HCT116 (cell line): ENCODE data around the gene NR1H3. TPM values are rescaled to one million over a fixed set of nuclear protein-coding genes. Genes with fewer than 3 reads are reported as not detected.

Experiments used
- ATAC-seq: fragments of 200-7000 bp; cut with Tn5 transposase; 2 replicates; pipeline ENCODE4 v1.9.1; 2020; ENCODE audit warnings: mild to moderate bottlenecking, moderate library complexity
- BruUV-seq: library from RNA; stranded (reverse); fragments of 400-500 nt; replicated peaks from 2 replicates; lab custom pipeline; 2021; lab: Mats Ljungman, UMichigan
- CTCF ChIA-PET: fragments of 300-600 bp; sonication (Branson Sonifier 250); formaldehyde crosslinking; loops from one replicate; lab custom pipeline; 2021; ENCODE audit warnings: antibody characterized with exemption; lab: Charles Lee
- POLR2A ChIA-PET: fragments of 300-600, 350-600 bp; sonication (Branson Sonifier 250); formaldehyde crosslinking; loops from one replicate; lab custom pipeline; 2021; ENCODE audit warnings: antibody characterized with exemption; lab: Charles Lee
- RAD21 ChIA-PET, 2 experiments: fragments of 300-600 bp; sonication (Branson Sonifier 250); formaldehyde crosslinking; loops; one replicate each; lab custom pipeline; 2023; ENCODE audit warnings: low total read pairs in 2 of 2; ENCODE audit not compliant: uncharacterized antibody in 2 of 2, unreplicated experiment in 2 of 2, low non-redundant PET in 1 of 2; lab: Charles Lee
- DNase-seq: peaks from one replicate; pipeline ENCODE4 v3.0.0-alpha.2; 2010; ENCODE audit warnings: low read depth, low spot score
- H2AFZ ChIP-seq: fragments of 200-600 bp; shearing (Covaris generic), sonication (generic); 2 replicates; pipeline ENCODE4 v1.6.1; 2017; ENCODE audit warnings: low read depth, mixed run types, mixed read lengths, antibody characterized with exemption, low read length; ENCODE audit not compliant: poor library complexity, severe bottlenecking
- H3K27ac ChIP-seq: 2 replicates; pipeline ENCODE4 v1.5.1; 2012; ENCODE audit warnings: low read depth, low read length
- H3K27me3 ChIP-seq: fragments of 200-600 bp; sonication (generic); 2 replicates; pipeline ENCODE4 v1.6.1; 2016; ENCODE audit warnings: mixed run types, low read length, mixed read lengths; ENCODE audit not compliant: insufficient read depth
- H3K36me3 ChIP-seq, 2 experiments: fragments of 200-500 bp in 1 of 2; fragments of 200-600 bp in 1 of 2; sonication (Bioruptor generic) in 1 of 2; sonication (generic) in 1 of 2; 2 replicates each; pipeline versions ENCODE4 v1.5.1 to v1.6.1; 2014 to 2016; ENCODE audit warnings: low read length in 2 of 2, inconsistent platforms in 1 of 2, mixed read lengths in 1 of 2, mixed run types in 1 of 2; ENCODE audit not compliant: insufficient read depth in 2 of 2, control insufficient read depth in 1 of 2
- H3K4me1 ChIP-seq, 2 experiments: fragments of 200-600 bp in 1 of 2; sonication (generic) in 1 of 2; 2 replicates each; pipeline versions ENCODE4 v1.5.1 to v1.6.1; 2012 to 2017; ENCODE audit warnings: low read length in 2 of 2, inconsistent platforms in 1 of 2, mild to moderate bottlenecking in 1 of 2, mixed read lengths in 1 of 2, mixed run types in 1 of 2, moderate library complexity in 1 of 2; ENCODE audit not compliant: insufficient read depth in 2 of 2, control insufficient read depth in 1 of 2
- H3K4me2 ChIP-seq: fragments of 200-600 bp; sonication (generic); 2 replicates; pipeline ENCODE4 v1.6.1; 2017; ENCODE audit warnings: mixed run types, low read length, mixed read lengths
- H3K4me3 ChIP-seq, 2 experiments: fragments of 200-600 bp in 1 of 2; sonication (generic) in 1 of 2; replicated peaks in 1 of 2; 2 replicates each; pipeline ENCODE4 v1.5.1; 2011 to 2016; ENCODE audit warnings: low read length in 2 of 2, control low read depth in 1 of 2, low read depth in 1 of 2, mild to moderate bottlenecking in 1 of 2, mixed read lengths in 1 of 2, mixed run types in 1 of 2
- H3K79me2 ChIP-seq: fragments of 200-600 bp; sonication (generic); 2 replicates; pipeline ENCODE4 v1.6.1; 2017; ENCODE audit warnings: mild to moderate bottlenecking, mixed run types, low read length, moderate library complexity, mixed read lengths; ENCODE audit not compliant: insufficient read depth
- H3K9ac ChIP-seq: fragments of 200-600 bp; sonication (generic); 2 replicates; pipeline ENCODE4 v1.6.1; 2016; ENCODE audit warnings: low read length, mixed read lengths
- H3K9me2 ChIP-seq: fragments of 200-600 bp; sonication (generic), shearing (Covaris generic); 2 replicates; pipeline ENCODE4 v1.6.1; 2017; ENCODE audit warnings: mixed run types, mild to moderate bottlenecking, moderate library complexity; ENCODE audit not compliant: insufficient read depth
- H3K9me3 ChIP-seq, 2 experiments: fragments of 200-500 bp in 1 of 2; fragments of 200-600 bp in 1 of 2; sonication (Bioruptor generic) in 1 of 2; sonication (generic) in 1 of 2; 2 replicates each; pipeline ENCODE4 v1.6.1; 2014 to 2017; ENCODE audit warnings: low read length in 2 of 2, mixed read lengths in 2 of 2, inconsistent platforms in 1 of 2, low read depth in 1 of 2, mild to moderate bottlenecking in 1 of 2, mixed run types in 1 of 2, moderate library complexity in 1 of 2; ENCODE audit not compliant: control insufficient read depth in 1 of 2, insufficient read depth in 1 of 2
- H4K20me1 ChIP-seq: fragments of 200-600 bp; sonication (generic), shearing (Covaris generic); 2 replicates; pipeline ENCODE4 v1.6.1; 2017; ENCODE audit warnings: mixed run types, mild to moderate bottlenecking, moderate library complexity; ENCODE audit not compliant: insufficient read depth
- ATF3 ChIP-seq: IDR thresholded peaks from 2 replicates; pipeline ENCODE4 v1.6.1; 2012
- CBX3 ChIP-seq: IDR thresholded peaks from 2 replicates; pipeline ENCODE4 v1.6.1; 2012; ENCODE audit warnings: low read depth
- EZH2 ChIP-seq: fragments of 200-600 bp; sonication (generic); IDR thresholded peaks from 2 replicates; pipeline ENCODE4 v1.6.1; 2017; ENCODE audit warnings: antibody characterized with exemption, mixed run types
- EZH2phosphoT487 ChIP-seq: fragments of 200-600 bp; IDR thresholded peaks from 2 replicates; pipeline ENCODE4 v1.6.1; 2018; ENCODE audit warnings: antibody characterized with exemption, borderline replicate concordance
- FOSL1 ChIP-seq: IDR thresholded peaks from 2 replicates; pipeline ENCODE4 v1.6.1; 2012; ENCODE audit warnings: low read depth
- JUND ChIP-seq: IDR thresholded peaks from 2 replicates; pipeline ENCODE4 v1.6.1; 2012
- POLR2A ChIP-seq: IDR thresholded peaks from 2 replicates; pipeline ENCODE4 v1.7.0; 2011; ENCODE audit warnings: borderline replicate concordance; ENCODE audit not compliant: insufficient read depth, insufficient read length; ENCODE audit errors: extremely low read depth
- POLR2AphosphoS5 ChIP-seq: IDR thresholded peaks from 2 replicates; pipeline ENCODE4 v1.6.1; 2011; ENCODE audit warnings: mild to moderate bottlenecking, low read depth, low read length, moderate library complexity
- RAD21 ChIP-seq: IDR thresholded peaks from 2 replicates; pipeline ENCODE4 v1.6.1; 2012; ENCODE audit warnings: low read depth, mild to moderate bottlenecking
- SIN3A ChIP-seq: IDR thresholded peaks from 2 replicates; pipeline ENCODE4 v1.6.1; 2012; ENCODE audit warnings: low read depth
- SP1 ChIP-seq: IDR thresholded peaks from 2 replicates; pipeline ENCODE4 v1.6.1; 2012; ENCODE audit warnings: low read depth
- SRF ChIP-seq: IDR thresholded peaks from 2 replicates; pipeline ENCODE4 v1.6.1; 2012; ENCODE audit warnings: low read depth
- YY1 ChIP-seq: IDR thresholded peaks from 2 replicates; pipeline ENCODE4 v1.6.1; 2011; ENCODE audit warnings: low read length, low read depth, moderate library complexity, mild to moderate bottlenecking; ENCODE audit not compliant: insufficient replicate concordance; ENCODE audit errors: extremely low read depth
- ZFX ChIP-seq: fragments of 450-650 bp; IDR thresholded peaks from 2 replicates; pipeline ENCODE4 v1.6.1; 2017
- ZNF274 ChIP-seq: fragments of 200-500 bp; sonication (Bioruptor generic); IDR thresholded peaks from 2 replicates; pipeline ENCODE4 v1.6.1; 2014; ENCODE audit warnings: mild to moderate bottlenecking, low read depth, low read length, inconsistent platforms
- intact Hi-C: fragments of 100-400 bp; cut with micrococcal nuclease; formaldehyde crosslinking; loops from 2 replicates; pipeline ENCODE4 v1.10.0; 2022
- total RNA-seq: library from RNA; stranded (reverse); gene quantifications from one replicate; pipeline ENCODE4 v1.2.1, GENCODE V29; 2021; ENCODE audit not compliant: unreplicated experiment
- TF ChIP-seq, protein P1 (sequence below): IDR thresholded peaks from 2 replicates; pipeline ENCODE4 v1.6.1; 2011; ENCODE audit warnings: mild to moderate bottlenecking, low read length, moderate library complexity; ENCODE audit not compliant: insufficient replicate concordance; ENCODE audit errors: extremely low read depth
- TF ChIP-seq, protein P2 (sequence below): IDR thresholded peaks from 2 replicates; pipeline ENCODE4 v1.6.1; 2012; ENCODE audit warnings: low read depth

NR1H3 gene
- total RNA-seq, 1 experiment from 2014 or later, result 23.5 TPM

- ChIA-PET CTCF (interaction anchor here (1.3 to 1.5 kb wide), 5 partner anchors 15 to 208 kb away, joined by 3 to 18 read pairs (median 4); partner anchors contain the start of gene PACSIN3), POLR2A (interaction anchor here (1.3 kb wide), 1 partner anchor 44 kb away, joined by 3 read pairs; no protein-coding TSS in a partner anchor), RAD21 (no interaction called here)
- H4K20me1 ChIP-seq, result no peaks in the 10 kb centered on the region
- H3K4me2 ChIP-seq, result no peak overlapping the region
- no peaks in the 10 kb centered on the region for H3K9me2 ChIP-seq
- no peak overlapping the region for H3K4me3 ChIP-seq
- ATAC-seq (no peak), DNase-seq (no peak)
- H3K27ac ChIP-seq, result no peak overlapping the region
- H2AFZ ChIP-seq, result no peak overlapping the region
- H3K36me3 ChIP-seq, result no peaks in the 10 kb centered on the region
- peaks cover 7 to 10% of the 10 kb centered on the region in 2 experiments for H3K4me1 ChIP-seq
- H3K9me3 ChIP-seq, result no peaks in the 10 kb centered on the region
- no TSS peak for BruUV-seq
- intact Hi-C loops, result loop anchor here (2.0 to 10.0 kb wide), 2 partner anchors 82 to 96 kb away; partner anchors contain the start of genes ARFGAP2 and MYBPC3
- H3K79me2 ChIP-seq, result no peaks in the 10 kb centered on the region
- no peak overlapping the region for H3K9ac ChIP-seq
- no peaks in the 10 kb centered on the region for H3K27me3 ChIP-seq
- TF ChIP-seq POLR2AphosphoS5, result no peak
- TF ChIP-seq JUND, result no peak
- TF ChIP-seq ATF3, result no peak
- TF ChIP-seq CBX3, result no peak
- TF ChIP-seq, protein P1, sequence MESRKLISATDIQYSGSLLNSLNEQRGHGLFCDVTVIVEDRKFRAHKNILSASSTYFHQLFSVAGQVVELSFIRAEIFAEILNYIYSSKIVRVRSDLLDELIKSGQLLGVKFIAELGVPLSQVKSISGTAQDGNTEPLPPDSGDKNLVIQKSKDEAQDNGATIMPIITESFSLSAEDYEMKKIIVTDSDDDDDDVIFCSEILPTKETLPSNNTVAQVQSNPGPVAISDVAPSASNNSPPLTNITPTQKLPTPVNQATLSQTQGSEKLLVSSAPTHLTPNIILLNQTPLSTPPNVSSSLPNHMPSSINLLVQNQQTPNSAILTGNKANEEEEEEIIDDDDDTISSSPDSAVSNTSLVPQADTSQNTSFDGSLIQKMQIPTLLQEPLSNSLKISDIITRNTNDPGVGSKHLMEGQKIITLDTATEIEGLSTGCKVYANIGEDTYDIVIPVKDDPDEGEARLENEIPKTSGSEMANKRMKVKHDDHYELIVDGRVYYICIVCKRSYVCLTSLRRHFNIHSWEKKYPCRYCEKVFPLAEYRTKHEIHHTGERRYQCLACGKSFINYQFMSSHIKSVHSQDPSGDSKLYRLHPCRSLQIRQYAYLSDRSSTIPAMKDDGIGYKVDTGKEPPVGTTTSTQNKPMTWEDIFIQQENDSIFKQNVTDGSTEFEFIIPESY, result no peak
- TF ChIP-seq EZH2phosphoT487, result no peak
- no peak for TF ChIP-seq SP1
- TF ChIP-seq POLR2A, result no peak
- no peak for TF ChIP-seq ZFX
- no peak for TF ChIP-seq SRF
- no peak for TF ChIP-seq FOSL1
- no peak for TF ChIP-seq ZNF274
- TF ChIP-seq RAD21, result no peak
- no peak for TF ChIP-seq YY1
- TF ChIP-seq EZH2, result no peak
- TF ChIP-seq SIN3A, result no peak
- TF ChIP-seq, protein P2, sequence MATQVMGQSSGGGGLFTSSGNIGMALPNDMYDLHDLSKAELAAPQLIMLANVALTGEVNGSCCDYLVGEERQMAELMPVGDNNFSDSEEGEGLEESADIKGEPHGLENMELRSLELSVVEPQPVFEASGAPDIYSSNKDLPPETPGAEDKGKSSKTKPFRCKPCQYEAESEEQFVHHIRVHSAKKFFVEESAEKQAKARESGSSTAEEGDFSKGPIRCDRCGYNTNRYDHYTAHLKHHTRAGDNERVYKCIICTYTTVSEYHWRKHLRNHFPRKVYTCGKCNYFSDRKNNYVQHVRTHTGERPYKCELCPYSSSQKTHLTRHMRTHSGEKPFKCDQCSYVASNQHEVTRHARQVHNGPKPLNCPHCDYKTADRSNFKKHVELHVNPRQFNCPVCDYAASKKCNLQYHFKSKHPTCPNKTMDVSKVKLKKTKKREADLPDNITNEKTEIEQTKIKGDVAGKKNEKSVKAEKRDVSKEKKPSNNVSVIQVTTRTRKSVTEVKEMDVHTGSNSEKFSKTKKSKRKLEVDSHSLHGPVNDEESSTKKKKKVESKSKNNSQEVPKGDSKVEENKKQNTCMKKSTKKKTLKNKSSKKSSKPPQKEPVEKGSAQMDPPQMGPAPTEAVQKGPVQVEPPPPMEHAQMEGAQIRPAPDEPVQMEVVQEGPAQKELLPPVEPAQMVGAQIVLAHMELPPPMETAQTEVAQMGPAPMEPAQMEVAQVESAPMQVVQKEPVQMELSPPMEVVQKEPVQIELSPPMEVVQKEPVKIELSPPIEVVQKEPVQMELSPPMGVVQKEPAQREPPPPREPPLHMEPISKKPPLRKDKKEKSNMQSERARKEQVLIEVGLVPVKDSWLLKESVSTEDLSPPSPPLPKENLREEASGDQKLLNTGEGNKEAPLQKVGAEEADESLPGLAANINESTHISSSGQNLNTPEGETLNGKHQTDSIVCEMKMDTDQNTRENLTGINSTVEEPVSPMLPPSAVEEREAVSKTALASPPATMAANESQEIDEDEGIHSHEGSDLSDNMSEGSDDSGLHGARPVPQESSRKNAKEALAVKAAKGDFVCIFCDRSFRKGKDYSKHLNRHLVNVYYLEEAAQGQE, result no peak
Observed at GRCh38 chr11:47258317-47258902, 614 bp downstream of the NR1H3 start.
